GM18505 (cell line): ENCODE results near the gene HDDC3.
"Not testable (repeated sequence)": the region's sequence is repeated elsewhere in the genome, so short reads cannot be mapped to it uniquely, and the experiment has no call there.

Experiments used
- ATAC-seq: cut with Tn5 transposase; IDR thresholded peaks from one replicate; pipeline ENCODE4 v1.9.1; 2021; ENCODE audit not compliant: unreplicated experiment
- POLR2A ChIP-seq: IDR thresholded peaks from 4 replicates; pipeline ENCODE4 v1.6.1; 2011; ENCODE audit warnings: borderline replicate concordance; ENCODE audit not compliant: insufficient read depth, insufficient read length; ENCODE audit errors: extremely low read depth

Gene HDDC3

DNA sequence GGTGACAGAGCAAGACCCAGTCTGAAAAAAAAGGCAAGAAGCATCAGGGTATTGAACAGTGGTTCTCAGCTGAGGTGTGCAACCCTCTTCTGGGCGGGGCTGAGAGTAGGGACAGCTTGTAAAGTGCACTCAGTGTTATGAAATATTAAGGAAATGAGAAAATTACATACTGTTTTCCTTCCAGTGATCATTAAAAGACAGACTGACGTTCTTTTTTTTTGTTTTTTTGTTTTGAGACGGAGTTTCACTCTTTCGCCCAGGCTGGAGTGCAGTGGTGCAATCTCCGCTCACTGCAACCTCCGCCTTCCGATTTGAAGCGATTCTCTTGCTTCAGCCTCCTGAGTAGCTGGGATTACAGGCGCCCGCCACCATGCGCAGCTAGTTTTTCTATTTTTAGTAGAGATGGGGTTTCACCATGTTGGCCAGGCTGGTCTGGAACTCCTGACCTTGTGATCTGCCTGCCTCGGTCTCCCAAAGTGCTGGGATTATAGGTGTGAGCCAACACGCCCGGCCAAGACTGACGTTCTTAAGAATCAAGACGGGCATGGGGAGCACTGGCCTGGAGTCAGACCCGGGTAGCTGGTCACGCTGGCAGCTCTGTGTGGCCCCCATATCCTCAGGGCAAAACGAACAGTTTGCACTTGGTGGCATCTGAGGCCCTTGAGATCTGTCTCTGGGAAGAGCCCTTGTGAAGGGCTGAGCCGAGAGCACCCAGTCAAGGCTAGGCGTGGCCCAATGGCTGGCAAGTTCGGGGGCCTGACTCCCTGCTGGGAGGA is 17.9 kb downstream of the HDDC3 start:
- ATAC-seq, result no peak
- no peak for TF ChIP-seq POLR2A

DNA sequence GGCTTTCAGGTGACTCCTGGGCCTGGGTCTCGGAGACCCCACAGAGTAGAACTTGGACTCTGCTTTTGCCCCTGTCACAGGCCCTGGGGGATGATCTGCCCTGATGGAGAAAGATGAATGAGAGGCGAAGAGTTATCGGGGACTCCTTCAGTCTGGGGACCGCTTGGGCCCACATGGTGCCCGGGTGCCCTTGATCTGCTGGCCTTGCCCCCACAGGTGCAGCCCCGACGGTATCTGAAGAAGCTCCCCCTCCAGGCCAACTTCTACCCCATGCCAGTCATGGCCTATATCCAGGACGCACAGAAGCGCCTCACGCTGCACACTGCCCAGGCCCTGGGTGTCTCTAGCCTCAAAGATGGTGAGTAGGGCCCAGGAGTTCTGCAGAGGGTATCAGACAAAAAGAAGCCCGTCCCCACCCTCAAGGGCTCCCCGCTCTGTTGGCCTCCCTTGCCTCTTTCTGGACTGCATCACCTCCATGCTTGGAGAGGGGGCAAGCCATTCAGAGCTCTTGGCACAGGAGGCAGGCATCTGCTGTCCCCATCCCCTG is 18.9 kb downstream of the HDDC3 start:
- TF ChIP-seq POLR2A, result no peak
- ATAC-seq, result no peak

DNA sequence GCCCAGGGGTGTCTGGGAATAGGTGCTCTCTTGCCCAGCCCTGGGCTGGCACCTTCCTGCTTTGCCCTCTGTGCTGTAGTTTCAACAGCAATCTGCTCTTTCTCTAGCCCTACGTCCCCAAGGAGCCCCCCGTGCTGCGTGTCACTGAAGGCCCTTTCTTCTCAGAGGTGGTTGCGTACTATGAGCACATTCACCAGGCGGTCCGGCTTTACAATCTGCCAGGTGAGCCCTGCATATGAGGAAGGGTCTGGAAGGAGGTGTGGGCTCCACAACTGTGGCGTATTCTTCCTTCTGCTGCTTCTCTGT is 19.6 kb downstream of the HDDC3 start:
- ATAC-seq, result no peak
- no peak for TF ChIP-seq POLR2A

DNA sequence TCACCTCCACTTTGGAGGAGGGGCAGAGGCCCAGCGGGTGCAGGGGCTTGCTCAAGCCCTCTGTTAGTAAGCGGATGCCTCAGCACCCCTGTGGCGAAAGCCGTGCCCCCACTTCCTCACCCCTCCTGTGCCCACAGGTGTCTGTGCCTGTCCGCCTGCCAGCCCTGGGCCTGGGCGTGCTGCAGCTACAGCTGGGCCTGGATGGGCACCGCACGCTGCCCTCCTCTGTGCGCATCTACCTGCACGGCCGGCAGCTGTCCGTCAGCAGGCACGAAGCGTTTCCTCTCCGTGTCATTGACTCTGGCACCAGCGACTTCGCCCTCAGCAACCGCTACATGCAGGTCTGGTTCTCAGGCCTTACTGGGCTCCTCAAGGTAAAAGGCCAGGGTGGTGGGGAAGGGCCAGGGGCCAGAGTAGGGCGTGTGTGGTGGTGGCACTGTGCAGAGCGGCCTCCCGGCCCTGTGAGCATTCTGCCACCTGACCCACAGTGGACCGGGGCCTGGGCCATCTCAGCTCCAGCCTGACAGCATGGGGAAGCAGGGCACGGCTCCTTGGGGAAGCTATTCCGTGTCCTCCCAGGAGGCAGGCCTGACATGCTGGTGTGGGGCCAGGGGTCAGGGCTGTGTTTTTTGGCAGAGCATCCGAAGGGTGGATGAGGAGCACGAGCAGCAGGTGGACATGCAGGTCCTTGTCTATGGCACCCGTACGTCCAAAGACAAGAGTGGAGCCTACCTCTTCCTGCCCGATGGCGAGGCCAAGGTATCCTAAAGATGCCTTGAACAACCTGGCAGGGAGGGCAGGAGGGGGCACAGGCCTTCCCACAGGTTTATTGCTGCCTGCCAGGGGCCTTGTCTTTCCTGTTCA is 20.2 kb downstream of the HDDC3 start:
- no peak for TF ChIP-seq POLR2A
- no peak for ATAC-seq

DNA sequence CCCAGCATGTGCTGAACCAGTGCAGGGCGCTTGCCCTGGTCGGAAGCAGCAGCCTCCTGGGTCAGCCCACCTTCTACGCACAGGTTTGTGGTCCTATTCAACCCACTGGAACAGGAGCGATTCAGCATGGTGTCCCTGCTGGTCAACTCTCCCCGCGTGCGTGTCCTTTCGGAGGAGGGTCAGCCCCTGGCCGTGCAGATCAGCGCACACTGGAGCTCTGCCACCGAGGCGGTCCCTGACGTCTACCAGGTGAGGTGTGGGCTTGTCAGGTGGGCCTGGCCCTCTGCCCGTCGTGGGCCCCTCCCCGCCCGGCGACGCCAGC is 21.1 kb downstream of the HDDC3 start:
- no peak for ATAC-seq
- TF ChIP-seq POLR2A, result no peak

DNA sequence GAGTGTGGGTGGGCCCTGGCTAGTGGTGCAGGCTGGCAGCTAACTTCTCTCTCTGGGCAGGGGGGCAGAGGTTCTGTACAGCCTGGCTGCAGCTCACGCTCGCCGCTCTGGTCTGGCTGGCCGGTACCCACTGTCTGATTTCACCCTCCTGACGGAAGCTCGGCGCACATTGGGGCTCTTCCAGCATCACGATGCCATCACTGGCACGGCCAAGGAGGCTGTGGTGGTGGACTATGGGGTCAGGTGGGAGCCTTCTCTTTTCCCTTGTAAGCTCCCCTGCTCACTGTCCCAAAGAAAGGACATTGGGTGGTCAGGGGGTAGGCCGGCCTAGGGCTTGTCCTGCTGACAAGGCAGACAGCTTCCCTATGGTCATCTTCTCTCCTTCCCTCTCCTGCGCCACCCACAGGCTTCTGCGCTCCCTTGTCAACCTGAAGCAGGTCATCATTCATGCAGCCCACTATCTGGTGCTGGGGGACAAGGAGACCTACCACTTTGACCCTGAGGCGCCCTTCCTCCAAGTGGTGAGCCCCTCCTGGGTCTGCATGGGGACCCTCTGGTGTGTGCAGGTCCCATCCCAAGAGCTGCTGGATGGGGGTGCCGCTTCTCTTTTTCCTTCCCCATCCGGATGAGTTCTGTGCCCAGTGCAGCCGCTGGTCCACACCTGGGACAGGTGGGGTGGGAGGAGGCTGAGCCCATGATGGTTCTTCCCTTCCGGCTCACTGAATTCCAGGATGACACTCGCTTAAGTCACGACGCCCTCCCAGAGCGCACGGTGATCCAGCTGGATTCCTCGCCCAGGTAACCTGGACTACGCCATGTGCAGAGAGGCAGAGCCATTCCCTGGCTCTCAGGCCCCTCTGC is 21.7 kb downstream of the HDDC3 start:
- ATAC-seq, result no peak
- TF ChIP-seq POLR2A, result no peak

DNA sequence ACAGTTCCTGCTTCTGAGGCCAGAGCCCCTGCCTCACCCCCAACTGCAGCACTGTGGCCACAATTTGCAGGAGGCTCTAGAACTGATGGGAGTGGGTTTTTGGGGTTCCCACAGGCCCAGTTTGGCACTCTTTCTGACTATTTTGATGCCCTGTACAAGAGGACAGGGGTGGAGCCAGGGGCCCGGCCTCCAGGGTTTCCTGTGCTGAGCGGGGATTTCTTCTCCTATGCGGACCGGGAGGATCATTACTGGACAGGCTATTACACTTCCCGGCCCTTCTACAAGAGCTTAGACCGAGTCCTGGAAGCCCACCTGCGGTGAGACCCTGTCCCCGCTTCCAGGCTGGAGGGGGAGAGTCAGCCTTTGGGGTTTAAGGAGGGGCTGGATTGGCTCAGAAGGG is 22.4 kb downstream of the HDDC3 start:
- ATAC-seq, result no peak
- no peak for TF ChIP-seq POLR2A

DNA sequence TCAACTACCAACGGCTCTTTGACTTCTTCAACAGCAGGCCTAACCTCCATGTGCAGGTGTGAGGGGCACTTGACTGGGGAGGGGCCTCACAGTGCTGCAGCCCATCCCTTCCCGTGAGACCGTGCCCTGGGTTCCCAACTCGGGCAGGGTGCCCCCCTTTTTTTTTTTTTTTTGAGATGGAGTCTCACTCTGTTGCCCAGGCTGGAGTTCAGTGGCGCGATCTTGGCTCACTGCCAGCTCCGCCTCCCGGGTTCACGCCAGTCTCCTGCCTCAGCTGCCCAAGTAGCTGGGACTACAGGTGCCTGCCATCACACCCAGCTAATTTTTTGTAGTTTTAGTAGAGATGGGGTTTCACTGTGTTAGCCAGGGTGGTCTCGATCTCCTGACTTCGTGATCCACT is 22.9 kb downstream of the HDDC3 start:
- not testable (repeated sequence) for ATAC-seq

DNA sequence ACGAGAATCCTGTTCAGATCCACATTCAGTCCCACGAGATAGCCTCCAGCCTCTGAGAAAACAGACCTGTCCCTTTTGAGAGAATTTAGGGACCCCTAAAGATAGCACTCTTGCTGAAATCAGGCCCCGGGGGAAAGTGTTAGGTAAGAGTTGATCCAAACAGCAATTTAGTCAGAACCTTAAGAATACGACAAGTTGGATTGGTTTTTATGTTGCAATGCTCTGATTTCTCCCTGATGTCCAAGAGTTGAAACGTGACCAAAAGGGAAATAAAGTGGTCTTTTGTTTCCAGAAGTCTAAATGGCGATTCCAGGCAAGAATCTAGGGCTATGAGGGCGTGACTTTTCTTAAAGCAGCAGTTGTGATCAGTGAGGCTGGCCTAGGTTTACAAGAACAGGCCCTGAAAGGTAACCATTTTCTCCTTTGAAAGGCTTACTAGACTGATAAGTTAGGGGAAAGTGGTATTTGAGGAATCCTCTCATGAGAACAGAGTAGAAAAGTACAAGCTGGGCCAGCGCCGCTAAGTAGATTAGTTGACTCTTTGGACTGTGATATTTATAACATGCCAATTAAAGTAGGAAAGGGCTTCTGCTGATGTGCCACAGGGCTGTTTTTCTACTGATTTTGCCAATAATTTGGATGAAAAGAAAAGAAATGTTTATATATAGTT is 24.4 kb downstream of the HDDC3 start:
- ATAC-seq, result no peak

DNA sequence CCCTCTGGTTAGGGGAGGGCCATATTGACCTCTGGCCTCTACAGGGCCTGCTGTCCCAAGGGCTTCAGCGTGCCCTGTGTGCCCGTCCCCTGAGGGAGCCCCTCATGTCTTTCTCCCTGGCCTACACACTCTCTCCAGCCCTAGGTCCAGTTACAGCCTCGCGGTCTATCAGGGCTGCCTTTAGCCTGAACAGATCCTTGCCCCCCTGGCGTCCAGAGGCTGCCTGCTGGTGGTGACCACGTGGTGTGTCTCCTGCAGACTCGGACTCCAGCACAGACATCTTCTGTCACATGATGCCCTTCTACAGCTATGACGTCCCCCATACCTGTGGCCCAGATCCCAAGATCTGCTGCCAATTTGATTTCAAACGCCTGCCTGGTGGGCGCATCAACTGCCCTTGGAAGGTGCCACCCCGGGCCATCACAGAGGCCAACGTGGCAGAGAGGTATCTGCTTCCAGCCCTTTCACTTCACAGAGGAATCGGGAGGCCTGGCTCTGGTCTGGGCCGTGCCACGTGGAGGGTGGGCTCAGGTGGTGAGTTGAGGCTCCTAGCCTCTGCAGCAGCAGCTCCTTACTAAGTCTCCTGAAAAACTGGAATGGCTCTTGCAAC is 25.2 kb downstream of the HDDC3 start:
- no peak for ATAC-seq
- no peak for TF ChIP-seq POLR2A

More for the DNA sequence above, 24.4 kb downstream of the HDDC3 start:
- no peak for TF ChIP-seq POLR2A

DNA sequence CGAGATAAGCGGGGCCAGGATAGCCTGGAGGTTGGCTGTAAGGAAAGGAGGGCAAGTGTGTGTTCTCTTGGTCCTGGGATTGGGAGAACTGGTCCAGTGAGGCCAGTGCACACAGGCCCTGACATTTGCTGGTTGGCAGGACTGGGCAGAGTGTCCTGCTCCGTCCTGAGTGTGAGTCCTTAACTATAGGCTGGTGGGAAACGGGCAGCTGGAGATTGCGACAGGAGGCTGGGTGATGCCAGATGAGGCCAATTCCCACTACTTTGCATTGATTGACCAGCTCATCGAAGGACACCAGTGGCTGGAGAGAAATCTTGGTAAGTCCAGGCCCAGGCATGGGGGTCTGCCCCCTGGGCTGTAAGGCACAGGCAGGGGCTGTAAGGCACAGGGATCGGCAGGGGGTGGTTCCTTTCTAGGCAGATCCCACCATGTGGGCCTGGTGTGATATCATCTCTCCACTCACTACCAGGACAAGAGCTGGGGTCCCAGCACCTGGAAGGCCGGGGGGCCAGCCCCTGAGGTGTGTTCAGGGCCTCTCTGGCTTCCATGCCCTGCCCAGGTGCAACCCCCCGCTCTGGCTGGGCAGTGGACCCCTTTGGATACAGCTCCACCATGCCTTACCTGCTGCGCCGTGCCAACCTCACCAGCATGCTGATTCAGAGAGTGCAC is 26.0 kb downstream of the HDDC3 start:
- ATAC-seq, result no peak

More for the DNA sequence above, 26.0 kb downstream of the HDDC3 start:
- TF ChIP-seq POLR2A, result no peak
